ENCODE measurements around the gene ADCYAP1R1.

ADCYAP1R1 gene

DNA sequence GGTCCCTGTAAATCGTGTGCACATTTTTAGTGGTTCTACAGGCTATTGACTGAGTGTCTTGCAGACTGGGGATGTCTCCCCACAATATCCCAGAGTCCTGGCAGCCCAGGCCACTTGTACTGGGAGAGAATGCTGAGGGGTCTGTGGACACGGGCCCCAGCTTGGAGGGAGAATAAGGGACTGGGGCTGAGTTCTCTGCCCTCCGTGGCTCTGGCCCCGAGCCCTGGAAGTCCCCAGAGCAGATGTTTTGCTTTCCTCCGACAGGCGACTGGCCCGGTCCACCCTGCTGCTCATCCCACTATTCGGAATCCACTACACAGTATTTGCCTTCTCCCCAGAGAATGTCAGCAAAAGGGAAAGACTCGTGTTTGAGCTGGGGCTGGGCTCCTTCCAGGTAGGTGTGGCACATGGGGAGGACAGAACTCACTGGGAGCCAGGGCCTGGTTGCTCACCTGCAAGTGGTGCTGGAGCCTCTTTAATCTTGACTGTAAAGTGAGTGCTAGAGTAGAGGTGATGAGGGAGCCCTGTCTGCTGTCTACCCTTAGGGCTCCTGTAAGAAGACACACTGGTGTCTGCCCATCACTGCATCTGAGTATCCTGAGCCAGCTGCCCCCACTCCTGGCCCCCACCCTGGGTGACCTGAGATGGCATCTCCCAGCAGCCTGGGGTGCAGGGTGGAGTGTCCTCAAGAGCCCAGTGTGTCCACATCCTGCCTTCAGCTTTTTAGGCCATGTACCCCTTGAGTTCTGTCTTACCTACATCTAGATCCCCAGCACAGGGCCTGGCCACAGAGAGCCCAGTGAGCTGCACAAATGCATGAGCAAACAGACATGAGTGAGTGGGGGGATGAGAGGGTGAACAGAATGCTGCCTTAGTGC lies 51.1 kb downstream of the ADCYAP1R1 start:
- Histone ChIP-seq H3K27me3 (ENCODE audit: low read depth, low read length) (no peaks in the 10 kb centered on the region), H3K9me3 (ENCODE audit: control insufficient read depth in 1 of 2, low read length in 2 of 2) (peaks cover 0 to 2% of the 10 kb centered on the region in 2 donors), H3K4me3 (ENCODE audit: low read depth in 1 of 2, low read length in 2 of 2) (no peak overlapping the region), H3K27ac (ENCODE audit: low read length) (no peak overlapping the region), H3K4me1 (ENCODE audit: control insufficient read depth in 1 of 2, insufficient read depth in 2 of 2, low read length in 2 of 2) (no peaks in the 10 kb centered on the region), H3K36me3 (ENCODE audit: control insufficient read depth in 1 of 2, insufficient read depth in 2 of 2, low read length in 2 of 2) (peaks cover 0 to 3% of the 10 kb centered on the region in 2 donors)

DNA sequence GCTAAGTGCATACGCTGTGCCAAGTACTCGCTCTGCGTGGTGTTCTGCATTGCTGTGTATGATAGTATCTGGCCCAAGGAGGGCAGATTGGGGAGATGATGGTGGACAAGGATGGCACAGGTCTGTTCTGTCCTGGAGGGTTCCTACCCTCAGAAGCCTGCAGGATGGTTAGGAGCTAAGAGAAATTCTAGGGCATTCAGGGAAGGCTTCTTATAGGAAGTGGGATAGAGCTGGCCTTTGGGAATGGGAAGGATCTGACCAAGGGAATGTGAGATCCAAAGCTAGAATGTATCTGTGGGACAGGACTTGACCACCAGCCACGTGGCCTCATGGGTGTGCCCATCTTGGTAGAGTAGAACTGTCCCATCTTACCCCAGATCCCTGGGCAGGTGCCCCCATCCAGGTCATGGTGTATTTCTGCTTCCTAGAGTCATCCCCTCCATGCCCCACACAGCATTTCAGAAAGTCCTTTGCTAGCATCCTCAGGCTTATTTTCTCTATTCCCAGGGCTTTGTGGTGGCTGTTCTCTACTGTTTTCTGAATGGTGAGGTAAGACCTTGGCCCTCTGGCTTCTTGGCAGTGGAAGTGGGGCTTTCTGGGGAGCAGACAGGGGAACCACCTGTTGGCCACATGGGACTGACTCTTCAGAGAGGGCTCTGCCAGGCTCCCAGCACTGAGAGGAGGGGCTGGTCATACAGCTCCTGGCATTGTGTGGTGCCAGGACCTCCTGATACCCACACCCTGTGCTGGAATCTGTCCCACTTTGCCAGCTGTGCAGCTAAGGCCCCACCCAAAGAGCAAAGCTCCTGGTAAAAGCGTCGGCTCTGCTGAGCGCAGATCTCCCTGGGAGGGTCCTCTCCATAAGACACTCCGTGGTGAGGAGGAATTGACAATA lies 52.5 kb downstream of the ADCYAP1R1 start:
- Histone ChIP-seq H3K4me3 (ENCODE audit: low read depth in 1 of 2, low read length in 2 of 2) (no peak overlapping the region), H3K27me3 (ENCODE audit: low read depth, low read length) (no peaks in the 10 kb centered on the region), H3K4me1 (ENCODE audit: control insufficient read depth in 1 of 2, insufficient read depth in 2 of 2, low read length in 2 of 2) (no peaks in the 10 kb centered on the region), H3K27ac (ENCODE audit: low read length) (no peak overlapping the region), H3K36me3 (ENCODE audit: control insufficient read depth in 1 of 2, insufficient read depth in 2 of 2, low read length in 2 of 2) (peaks cover 0 to 3% of the 10 kb centered on the region in 2 donors), H3K9me3 (ENCODE audit: control insufficient read depth in 1 of 2, low read length in 2 of 2) (peaks cover 0 to 2% of the 10 kb centered on the region in 2 donors)

DNA sequence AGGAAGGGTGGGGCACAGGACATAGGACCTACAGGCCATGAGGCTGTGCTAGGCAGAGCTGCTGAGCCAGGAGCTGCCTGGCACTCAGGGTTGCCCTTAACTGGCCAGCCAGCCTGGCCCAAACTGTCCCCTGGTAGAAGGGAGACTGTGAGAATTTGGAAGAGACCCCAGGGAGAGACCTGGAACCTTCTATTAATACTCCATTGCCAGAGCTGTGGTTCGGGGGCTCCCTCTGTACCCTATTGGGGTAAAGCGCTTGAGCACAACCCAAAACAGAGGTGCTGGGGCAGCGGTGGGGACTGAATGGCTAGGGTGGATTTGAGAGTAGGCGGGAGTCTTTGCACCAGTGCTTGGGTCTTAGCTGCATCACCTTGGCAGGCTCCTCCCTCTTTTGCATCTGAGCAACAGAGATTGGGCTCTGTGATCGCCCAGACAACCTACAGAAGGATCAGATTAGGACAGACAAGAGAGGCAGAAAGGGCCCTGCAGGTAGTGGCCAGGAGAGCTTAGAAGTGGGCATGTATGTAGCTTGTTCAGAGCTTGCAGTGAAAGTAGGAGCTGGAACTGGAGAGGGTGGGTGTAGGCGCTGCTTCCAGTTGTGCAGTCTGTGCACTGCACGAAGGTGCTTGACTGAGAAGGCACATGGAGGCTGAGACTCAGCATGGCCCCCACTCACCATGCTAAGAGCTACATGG lies 53.3 kb downstream of the ADCYAP1R1 start:
- H3K4me1 ChIP-seq (ENCODE audit: control insufficient read depth in 1 of 2, insufficient read depth in 2 of 2, low read length in 2 of 2) = no peaks in the 10 kb centered on the region
- no peak overlapping the region for H3K4me3 ChIP-seq (ENCODE audit: low read depth in 1 of 2, low read length in 2 of 2)
- peaks cover 0 to 3% of the 10 kb centered on the region in 2 donors for H3K36me3 ChIP-seq (ENCODE audit: control insufficient read depth in 1 of 2, insufficient read depth in 2 of 2, low read length in 2 of 2)
- H3K27me3 ChIP-seq (ENCODE audit: low read depth, low read length) = no peaks in the 10 kb centered on the region
- H3K27ac ChIP-seq (ENCODE audit: low read length) = no peak overlapping the region
- peaks cover 0 to 2% of the 10 kb centered on the region in 2 donors for H3K9me3 ChIP-seq (ENCODE audit: control insufficient read depth in 1 of 2, low read length in 2 of 2)

DNA sequence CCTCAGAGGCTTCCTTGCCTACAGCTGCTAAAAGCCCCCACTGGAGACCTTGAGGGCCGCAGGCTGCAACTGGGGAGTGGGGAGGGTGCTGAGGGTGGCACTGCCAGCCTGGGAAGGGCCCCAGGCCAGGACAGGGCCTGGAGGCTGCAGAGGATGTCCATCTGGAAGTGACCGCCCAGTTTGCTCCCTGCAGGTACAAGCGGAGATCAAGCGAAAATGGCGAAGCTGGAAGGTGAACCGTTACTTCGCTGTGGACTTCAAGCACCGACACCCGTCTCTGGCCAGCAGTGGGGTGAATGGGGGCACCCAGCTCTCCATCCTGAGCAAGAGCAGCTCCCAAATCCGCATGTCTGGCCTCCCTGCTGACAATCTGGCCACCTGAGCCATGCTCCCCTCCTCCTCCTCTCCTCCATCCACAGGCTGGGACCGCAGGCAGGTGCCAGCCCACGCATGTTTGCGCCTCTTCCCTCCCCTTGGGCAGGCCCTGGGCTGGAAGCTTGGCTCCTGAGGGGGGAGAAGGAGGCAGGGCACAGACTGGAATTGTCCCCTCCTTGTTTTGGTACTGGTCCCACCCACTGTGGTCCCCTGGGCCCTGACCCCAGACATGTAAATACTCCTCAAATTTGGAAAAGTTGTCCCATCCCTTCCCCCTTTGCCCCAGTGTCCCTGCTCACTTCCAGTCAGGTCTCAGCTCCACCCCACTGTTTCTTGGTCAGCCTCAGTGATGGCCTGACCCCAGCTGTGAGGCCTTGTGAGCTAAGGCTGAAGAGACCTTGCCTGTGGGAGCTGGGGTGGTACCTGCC lies 54.4 kb downstream of the ADCYAP1R1 start:
- Histone ChIP-seq H3K4me1 (ENCODE audit: control insufficient read depth in 1 of 2, insufficient read depth in 2 of 2, low read length in 2 of 2) (no peaks in the 10 kb centered on the region), H3K9me3 (ENCODE audit: control insufficient read depth in 1 of 2, low read length in 2 of 2) (peaks cover 0 to 2% of the 10 kb centered on the region in 2 donors), H3K4me3 (ENCODE audit: low read depth in 1 of 2, low read length in 2 of 2) (no peak overlapping the region), H3K27ac (ENCODE audit: low read length) (no peak overlapping the region), H3K27me3 (ENCODE audit: low read depth, low read length) (no peaks in the 10 kb centered on the region), H3K36me3 (ENCODE audit: control insufficient read depth in 1 of 2, insufficient read depth in 2 of 2, low read length in 2 of 2) (peaks cover 0 to 3% of the 10 kb centered on the region in 2 donors)

DNA sequence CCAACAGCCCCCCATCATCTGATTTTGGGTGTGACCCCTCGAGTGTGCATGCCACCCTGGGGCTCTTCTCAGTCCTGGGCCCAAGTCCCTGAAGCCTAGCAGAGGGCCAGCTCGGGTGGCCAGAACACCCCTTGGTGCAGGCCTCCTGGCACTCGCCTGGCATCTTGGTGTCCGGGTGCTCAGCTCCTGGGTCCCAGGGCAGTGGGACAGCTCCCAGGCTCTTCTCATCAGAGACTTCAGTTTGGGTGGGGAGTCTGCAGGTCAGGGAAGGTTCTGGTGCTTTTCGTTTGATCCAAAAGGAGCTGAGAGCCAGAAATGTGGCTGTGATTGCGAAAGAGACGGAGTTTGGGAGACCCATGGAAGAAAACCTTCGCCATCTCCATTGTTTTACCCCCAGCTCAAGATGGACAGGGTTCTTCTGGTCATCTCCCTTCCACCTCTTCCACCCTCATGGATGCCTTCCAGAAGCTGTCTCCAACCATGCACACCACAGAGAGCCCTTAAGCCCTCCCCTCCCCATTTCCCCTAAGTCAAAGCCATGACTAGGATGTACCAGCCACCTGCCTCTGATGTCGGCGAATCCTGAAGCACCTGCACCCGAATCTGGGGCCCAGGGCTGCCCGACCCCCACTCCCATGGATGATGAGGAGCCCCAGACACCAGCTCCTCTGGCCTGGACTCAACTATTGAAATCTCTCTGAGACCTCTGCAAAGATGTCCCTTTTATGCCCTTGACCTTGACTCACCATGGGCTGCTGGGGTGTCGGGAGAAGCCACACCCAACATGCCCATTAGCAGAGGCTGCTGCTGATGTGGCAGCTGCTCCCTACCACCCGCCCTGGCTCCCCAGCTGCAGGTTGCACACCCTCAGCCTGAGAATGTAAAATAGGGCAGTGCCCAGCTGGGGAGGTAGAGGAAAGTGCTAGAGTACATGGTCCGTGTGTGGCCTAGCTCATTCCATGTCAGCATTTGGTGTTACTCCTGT lies 55.3 kb downstream of the ADCYAP1R1 start:
- peaks cover 0 to 2% of the 10 kb centered on the region in 2 donors for H3K9me3 ChIP-seq (ENCODE audit: control insufficient read depth in 1 of 2, low read length in 2 of 2)
- H3K36me3 ChIP-seq (ENCODE audit: control insufficient read depth in 1 of 2, insufficient read depth in 2 of 2, low read length in 2 of 2) = peaks cover 0 to 3% of the 10 kb centered on the region in 2 donors
- H3K27me3 ChIP-seq (ENCODE audit: low read depth, low read length) = no peaks in the 10 kb centered on the region
- no peaks in the 10 kb centered on the region for H3K4me1 ChIP-seq (ENCODE audit: control insufficient read depth in 1 of 2, insufficient read depth in 2 of 2, low read length in 2 of 2)
- no peak overlapping the region for H3K4me3 ChIP-seq (ENCODE audit: low read depth in 1 of 2, low read length in 2 of 2)
- H3K27ac ChIP-seq (ENCODE audit: low read length) = no peak overlapping the region

DNA sequence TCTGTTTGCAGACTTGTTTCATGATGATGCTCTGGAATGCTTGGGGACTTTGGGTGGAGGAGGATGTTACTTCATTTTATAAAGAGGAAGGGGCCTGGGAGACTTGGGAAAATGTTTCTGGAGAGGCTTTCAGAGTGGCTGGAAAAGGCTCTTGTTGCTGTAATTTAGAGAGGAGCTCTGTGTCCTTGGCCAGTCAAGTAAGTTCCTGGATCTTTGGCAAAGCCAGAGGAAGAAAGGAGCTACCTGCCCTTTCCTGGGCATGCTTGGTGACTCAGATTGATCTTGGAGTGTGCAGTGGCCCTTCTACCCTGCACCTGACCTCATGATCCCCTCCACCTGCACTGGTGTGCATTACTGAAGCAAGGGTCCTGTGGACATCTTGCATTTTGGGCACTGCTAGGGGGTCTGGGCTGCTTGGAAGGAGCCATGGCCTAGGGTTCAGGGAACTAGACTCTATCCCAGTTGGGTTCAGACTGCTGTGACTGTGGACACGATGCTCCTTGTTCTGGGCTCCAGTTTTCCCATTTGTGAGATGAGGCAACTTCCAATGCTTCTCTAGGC lies 56.1 kb downstream of the ADCYAP1R1 start:
- Histone ChIP-seq H3K4me3 (ENCODE audit: low read depth in 1 of 2, low read length in 2 of 2) (no peak overlapping the region), H3K27me3 (ENCODE audit: low read depth, low read length) (no peaks in the 10 kb centered on the region), H3K9me3 (ENCODE audit: control insufficient read depth in 1 of 2, low read length in 2 of 2) (peaks cover 0 to 2% of the 10 kb centered on the region in 2 donors), H3K36me3 (ENCODE audit: control insufficient read depth in 1 of 2, insufficient read depth in 2 of 2, low read length in 2 of 2) (peaks cover 0 to 3% of the 10 kb centered on the region in 2 donors), H3K4me1 (ENCODE audit: control insufficient read depth in 1 of 2, insufficient read depth in 2 of 2, low read length in 2 of 2) (no peaks in the 10 kb centered on the region), H3K27ac (ENCODE audit: low read length) (no peak overlapping the region)

DNA sequence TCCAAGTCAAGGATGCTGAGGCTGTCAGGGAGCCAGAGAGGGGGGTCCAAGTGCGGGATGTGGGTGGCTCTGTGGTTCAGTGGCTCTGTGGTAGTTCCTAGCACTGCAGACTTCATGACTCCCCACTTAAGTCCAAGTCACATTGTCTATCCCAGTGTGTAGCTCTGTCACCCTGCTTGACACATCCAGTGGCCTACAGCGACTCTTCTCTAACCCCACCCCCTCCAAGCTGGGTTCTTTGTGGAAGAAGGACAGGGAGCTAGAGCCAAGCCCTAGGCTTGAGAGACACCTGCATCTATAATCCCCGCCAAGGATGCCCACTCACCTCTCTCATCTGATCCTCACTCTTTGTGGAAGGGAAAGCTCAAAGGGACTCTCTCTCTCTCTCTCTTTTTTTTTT lies 57.6 kb downstream of the ADCYAP1R1 start:
- no peaks in the 10 kb centered on the region for H3K4me1 ChIP-seq (ENCODE audit: control insufficient read depth in 1 of 2, insufficient read depth in 2 of 2, low read length in 2 of 2)
- no peak overlapping the region for H3K27ac ChIP-seq (ENCODE audit: low read length)
- H3K27me3 ChIP-seq (ENCODE audit: low read depth, low read length) = no peaks in the 10 kb centered on the region
- no peak overlapping the region for H3K4me3 ChIP-seq (ENCODE audit: low read depth in 1 of 2, low read length in 2 of 2)
- H3K9me3 ChIP-seq (ENCODE audit: control insufficient read depth in 1 of 2, low read length in 2 of 2) = peaks cover 0 to 2% of the 10 kb centered on the region in 2 donors
- peaks cover 0 to 3% of the 10 kb centered on the region in 2 donors for H3K36me3 ChIP-seq (ENCODE audit: control insufficient read depth in 1 of 2, insufficient read depth in 2 of 2, low read length in 2 of 2)

DNA sequence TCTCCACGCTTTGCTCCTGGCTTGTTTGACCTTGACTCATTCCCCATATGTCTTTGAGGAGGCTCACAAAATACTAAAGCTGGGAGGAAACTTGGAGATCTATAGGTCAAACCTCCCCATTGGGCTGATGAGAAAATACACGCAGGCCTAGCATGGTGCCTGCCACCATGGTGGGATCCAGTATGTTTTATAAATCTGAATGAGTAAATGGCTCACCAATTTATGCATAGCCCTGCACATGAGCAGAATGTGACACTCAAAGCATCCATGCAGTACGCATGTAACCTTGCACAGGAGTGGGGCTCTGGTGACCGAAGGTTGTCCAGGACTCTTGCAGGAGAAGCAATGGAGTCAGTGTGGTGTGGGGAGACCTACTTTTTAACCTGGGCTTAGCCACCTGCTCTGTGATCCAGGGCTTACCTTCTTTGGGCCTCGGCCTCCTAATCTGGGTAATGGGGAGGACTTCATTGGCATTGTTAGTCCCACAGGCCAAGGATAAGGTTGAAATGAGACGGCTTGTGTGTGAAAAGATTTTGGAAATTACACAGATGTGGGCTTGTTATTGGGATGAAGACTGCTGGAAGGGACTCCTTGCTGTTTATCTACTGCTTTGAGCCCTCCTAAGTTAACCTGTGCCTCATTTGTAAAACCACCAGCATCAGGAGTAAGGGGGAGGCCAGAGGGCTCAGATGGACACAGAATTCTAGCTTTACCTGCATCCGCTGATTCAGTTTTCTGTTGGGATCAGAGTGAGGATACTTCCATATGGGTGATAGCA lies 58.4 kb downstream of the ADCYAP1R1 start:
- no peaks in the 10 kb centered on the region for H3K4me1 ChIP-seq (ENCODE audit: control insufficient read depth in 1 of 2, insufficient read depth in 2 of 2, low read length in 2 of 2)
- H3K27ac ChIP-seq (ENCODE audit: low read length) = no peak overlapping the region
- H3K9me3 ChIP-seq (ENCODE audit: control insufficient read depth in 1 of 2, low read length in 2 of 2) = peaks cover 0 to 2% of the 10 kb centered on the region in 2 donors
- peaks cover 0 to 3% of the 10 kb centered on the region in 2 donors for H3K36me3 ChIP-seq (ENCODE audit: control insufficient read depth in 1 of 2, insufficient read depth in 2 of 2, low read length in 2 of 2)
- no peak overlapping the region for H3K4me3 ChIP-seq (ENCODE audit: low read depth in 1 of 2, low read length in 2 of 2)
- no peaks in the 10 kb centered on the region for H3K27me3 ChIP-seq (ENCODE audit: low read depth, low read length)

DNA sequence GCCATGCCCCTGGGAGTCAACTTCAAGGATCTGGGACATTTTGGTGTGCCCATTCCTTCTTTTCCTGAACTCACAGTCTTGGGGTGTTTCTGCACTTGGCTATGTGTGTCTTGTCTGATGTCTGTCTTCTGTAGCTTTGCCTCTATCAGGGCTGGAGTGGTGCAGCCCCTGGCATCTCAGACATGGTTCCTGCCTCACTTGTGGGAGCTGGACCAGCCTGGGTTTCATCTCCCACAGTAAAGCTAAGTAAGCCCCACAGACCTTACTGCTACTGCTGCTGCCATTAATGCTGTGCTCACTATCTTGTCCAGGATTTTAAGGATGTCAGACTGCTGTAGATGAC lies 59.0 kb downstream of the ADCYAP1R1 start:
- Histone ChIP-seq H3K4me3 (ENCODE audit: low read depth in 1 of 2, low read length in 2 of 2) (no peak overlapping the region), H3K36me3 (ENCODE audit: control insufficient read depth in 1 of 2, insufficient read depth in 2 of 2, low read length in 2 of 2) (peaks cover 0 to 3% of the 10 kb centered on the region in 2 donors), H3K27me3 (ENCODE audit: low read depth, low read length) (no peaks in the 10 kb centered on the region), H3K4me1 (ENCODE audit: control insufficient read depth in 1 of 2, insufficient read depth in 2 of 2, low read length in 2 of 2) (no peaks in the 10 kb centered on the region), H3K9me3 (ENCODE audit: control insufficient read depth in 1 of 2, low read length in 2 of 2) (peaks cover 0 to 2% of the 10 kb centered on the region in 2 donors), H3K27ac (ENCODE audit: low read length) (no peak overlapping the region)

Measured in muscle layer of duodenum (tissue), 2 donors.